Measurements from ENCODE around the gene GJB1.

GRCh38 chrX:71215338-71215912 is 7.6 kb upstream of the GJB1 start:
- TF ChIP-seq CTCF (IDR thresholded peaks at IDR 0.05) (no peak), POLR2A (IDR thresholded peaks at IDR 0.05) (no peak)
